Right ventricle myocardium inferior (tissue), 1 donor: ENCODE results near the gene ACOT6. TPM values are rescaled to one million over a fixed set of nuclear protein-coding genes. Genes with fewer than 3 reads are reported as not detected.
A peak's percentile ranks its signal among the peaks of the same experiment; 100 is the strongest.
"Not testable (repeated sequence)": the region's sequence is repeated elsewhere in the genome, so short reads cannot be mapped to it uniquely, and the experiment has no call there.

Experiments used
- ATAC-seq: fragments of 200-7000 bp; cut with Tn5 transposase; one replicate; pipeline ENCODE4 v1.9.1; 2020; ENCODE audit warnings: mild to moderate bottlenecking, moderate library complexity
- DNase-seq: peaks from one replicate; pipeline ENCODE4 v3.0.0; 2021; ENCODE audit errors: missing footprints
- intact Hi-C: fragments of 100-400 bp; cut with DNase I; formaldehyde crosslinking; loops from one replicate; pipeline ENCODE4 v1.11.0; 2022
- long read RNA-seq: library from polyadenylated mRNA; unstranded; transcript quantifications from one replicate; pipeline ENCODE4 v2.0.0, GENCODE V29; 2021
- total RNA-seq: library from RNA; stranded (reverse); fragmentation: NEBNext Ultra II Directional; extraction: Animal tissue kit (Norgen Biotek cat#: 25700); gene quantifications from one replicate; pipeline ENCODE4 v1.2.1, GENCODE V29; 2021
- donor health status: DM: no; HTN: yes; CAD: no; lungs with severe emphysema.

Gene ACOT6
- not detected for total RNA-seq
- long read RNA-seq, partial matches to known transcripts, result 0 of 2 reads
- long read RNA-seq, other reads (novel, unspliced or antisense), result 2 of 2 reads

- ATAC-seq (peak; percentile 93), DNase-seq (peak; percentile 81)
- intact Hi-C loops, result no loop called here
Observed at GRCh38 chr14:73612339-73613045, at the start of gene ACOT6. Gene ACOT6 (plus strand): TSS chr14:73612517. CDS start chr14:73612572, 55 bp downstream.

- intact Hi-C loops, DNase-seq, ATAC-seq: not testable (repeated sequence)
Observed at GRCh38 chr14:73562696-73563095, 49.6 kb upstream of the ACOT6 start.

- ATAC-seq, DNase-seq: not testable (repeated sequence)
- intact Hi-C loops, result loop anchor here (5.0 kb wide), 1 partner anchor 39 kb away; no protein-coding TSS in a partner anchor
Observed at GRCh38 chr14:73566431-73566830, 45.9 kb upstream of the ACOT6 start.

GRCh38 chr14:73566935-73567334 is 45.4 kb upstream of the ACOT6 start:
- not testable (repeated sequence) for ATAC-seq, DNase-seq
- intact Hi-C loops, result loop anchor here (5.0 kb wide), 1 partner anchor 40 kb away; no protein-coding TSS in a partner anchor

GRCh38 chr14:73567358-73567757 is 45.0 kb upstream of the ACOT6 start:
- ATAC-seq (no peak), DNase-seq (no peak)
- intact Hi-C loops, result loop anchor here (5.0 kb wide), 1 partner anchor 40 kb away; no protein-coding TSS in a partner anchor

GRCh38 chr14:73567951-73568885 is 44.1 kb upstream of the ACOT6 start:
- intact Hi-C loops, result loop anchor here (5.0 kb wide), 1 partner anchor 41 kb away; no protein-coding TSS in a partner anchor
- DNase-seq (no peak), ATAC-seq (no peak)

GRCh38 chr14:73568886-73569184 is 43.5 kb upstream of the ACOT6 start:
- intact Hi-C loops, result loop anchor here (5.0 kb wide), 1 partner anchor 42 kb away; no protein-coding TSS in a partner anchor
- not testable (repeated sequence) for DNase-seq, ATAC-seq

GRCh38 chr14:73569185-73569958 is 42.9 kb upstream of the ACOT6 start, which contains the start of gene ACOT2:
Gene ACOT2 (plus strand): TSS chr14:73569213. CDS start chr14:73569241, 28 bp downstream.
- DNase-seq (peak; percentile 88), ATAC-seq (peak; percentile 92)
- intact Hi-C loops, result loop anchor here (5.0 kb wide), 1 partner anchor 42 kb away; no protein-coding TSS in a partner anchor

GRCh38 chr14:73570913-73571312 is 41.4 kb upstream of the ACOT6 start:
- DNase-seq (peak; percentile 75), ATAC-seq (peak; percentile 64)
- intact Hi-C loops, result loop anchor here (5.0 kb wide), 1 partner anchor 64 kb away; no protein-coding TSS in a partner anchor

- DNase-seq, ATAC-seq: not testable (repeated sequence)
- intact Hi-C loops, result loop anchor here (5.0 kb wide), 1 partner anchor 66 kb away; no protein-coding TSS in a partner anchor
Observed at GRCh38 chr14:73573034-73573433, 39.3 kb upstream of the ACOT6 start.

- not testable (repeated sequence) for ATAC-seq, DNase-seq
- intact Hi-C loops, result loop anchor here (5.0 kb wide), 1 partner anchor 66 kb away; no protein-coding TSS in a partner anchor
Observed at GRCh38 chr14:73573740-73574139, 38.6 kb upstream of the ACOT6 start.

- DNase-seq, ATAC-seq: not testable (repeated sequence)
- intact Hi-C loops, result loop anchor here (5.0 kb wide), 1 partner anchor 67 kb away; no protein-coding TSS in a partner anchor
Observed at GRCh38 chr14:73574251-73574650, 38.1 kb upstream of the ACOT6 start.

- intact Hi-C loops, result no loop called here
- ATAC-seq, result no peak
- no peak for DNase-seq
Observed at GRCh38 chr14:73576391-73576790, 35.9 kb upstream of the ACOT6 start.

GRCh38 chr14:73577214-73577613 is 35.1 kb upstream of the ACOT6 start:
- ATAC-seq, result peak; percentile 85
- DNase-seq, intact Hi-C loops: not testable (repeated sequence)

GRCh38 chr14:73582102-73582979 is 30.0 kb upstream of the ACOT6 start:
- intact Hi-C loops, DNase-seq, ATAC-seq: not testable (repeated sequence)

GRCh38 chr14:73588695-73589094 is 23.6 kb upstream of the ACOT6 start:
- ATAC-seq (no peak), DNase-seq (no peak)
- intact Hi-C loops, result no loop called here

- DNase-seq (no peak), ATAC-seq (no peak)
- intact Hi-C loops, result no loop called here
Observed at GRCh38 chr14:73589116-73589515, 23.2 kb upstream of the ACOT6 start.
